Neural progenitor cell (in vitro differentiated cells): ENCODE data around the gene DDX31.

Source experiments
- CTCF ChIP-seq: fragments of 200-600 bp; sonication (generic); IDR thresholded peaks from 2 replicates; pipeline ENCODE4 v1.5.1; 2017; ENCODE audit warnings: antibody characterized with exemption, mild to moderate bottlenecking
- EZH2phosphoT487 ChIP-seq: fragments of 200-600 bp; sonication (generic); IDR thresholded peaks from 2 replicates; pipeline ENCODE4 v1.6.1; 2017; ENCODE audit warnings: antibody characterized with exemption

GRCh38 chr9:132646726-132647125 lies 23.1 kb downstream of the DDX31 start:
- TF ChIP-seq CTCF (no peak), EZH2phosphoT487 (no peak)
